ENCODE results near the gene KCNAB2.

Gene KCNAB2

DNA sequence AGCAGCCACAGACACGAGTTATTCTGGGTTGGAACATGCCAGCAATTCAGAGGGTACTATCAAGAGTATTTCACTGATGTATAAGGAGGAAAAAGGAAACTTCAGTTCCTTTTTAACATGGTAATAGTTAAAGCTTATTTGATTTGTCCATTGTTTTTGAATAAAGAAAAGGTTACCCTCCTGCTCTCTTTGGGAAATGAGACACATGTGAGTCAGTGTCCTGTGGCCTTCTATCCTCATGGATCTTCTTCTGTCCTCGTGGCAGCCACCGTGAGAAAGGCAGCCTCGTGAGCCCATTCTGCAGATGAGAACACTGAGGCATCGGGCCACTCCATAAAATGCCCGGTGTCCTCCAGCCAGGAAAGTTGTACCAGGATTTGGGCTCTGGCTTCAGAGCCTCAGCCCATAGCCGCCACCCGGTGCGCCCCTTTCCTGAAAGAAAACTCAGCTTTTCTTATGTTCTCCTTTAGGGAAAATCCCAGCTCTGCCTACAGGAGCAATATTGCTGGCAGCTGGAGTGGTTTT is 24.8 kb downstream of the KCNAB2 start:
- H3K36me3 ChIP-seq (ENCODE audit: control insufficient read depth, low read length): no peaks in the 10 kb centered on the region
- H3K9me2 ChIP-seq (replicated peaks; ENCODE audit: control insufficient read depth, low read length): no peaks in the 10 kb centered on the region
- no peaks in the 10 kb centered on the region for H3F3A ChIP-seq (ENCODE audit: control insufficient read depth, insufficient read depth)
- no peaks in the 10 kb centered on the region for H4K20me1 ChIP-seq (ENCODE audit: control insufficient read depth, insufficient read depth, low read depth, low read length)
- no peaks in the 10 kb centered on the region for H3K9me3 ChIP-seq (ENCODE audit: control insufficient read depth, insufficient read depth, low read length)
- H3K27me3 ChIP-seq (ENCODE audit: control insufficient read depth, low read length): no peaks in the 10 kb centered on the region
- no peaks in the 10 kb centered on the region for H3K4me1 ChIP-seq (ENCODE audit: control insufficient read depth, low read length)
- TF ChIP-seq EZH2phosphoT487 (IDR thresholded peaks at IDR 0.05; ENCODE audit: borderline replicate concordance, low read length): no peak
- no peak for TF ChIP-seq CTCF (IDR thresholded peaks at IDR 0.05; ENCODE audit: low read depth, low read length, poor library complexity, severe bottlenecking)
- no peak overlapping the region for H3K4me3 ChIP-seq (ENCODE audit: low read length)
- H3K27ac ChIP-seq (ENCODE audit: low read depth, low read length): no peak overlapping the region
- H3K4me2 ChIP-seq (ENCODE audit: low read length): no peak overlapping the region
- no peaks in the 10 kb centered on the region for H3K79me2 ChIP-seq (ENCODE audit: control insufficient read depth, low read length)

- TF ChIP-seq CTCF (IDR thresholded peaks at IDR 0.05; ENCODE audit: low read depth, low read length, poor library complexity, severe bottlenecking): no peak
- TF ChIP-seq EZH2phosphoT487 (IDR thresholded peaks at IDR 0.05; ENCODE audit: borderline replicate concordance, low read length): no peak
- Histone ChIP-seq H3K9me3 (ENCODE audit: control insufficient read depth, insufficient read depth, low read length) (no peaks in the 10 kb centered on the region), H3K4me2 (ENCODE audit: low read length) (no peak overlapping the region), H3K9me2 (replicated peaks; ENCODE audit: control insufficient read depth, low read length) (no peaks in the 10 kb centered on the region), H3F3A (ENCODE audit: control insufficient read depth, insufficient read depth) (no peaks in the 10 kb centered on the region), H3K27me3 (ENCODE audit: control insufficient read depth, low read length) (no peaks in the 10 kb centered on the region), H3K4me1 (ENCODE audit: control insufficient read depth, low read length) (no peaks in the 10 kb centered on the region), H3K27ac (ENCODE audit: low read depth, low read length) (no peak overlapping the region), H3K4me3 (ENCODE audit: low read length) (no peak overlapping the region), H4K20me1 (ENCODE audit: control insufficient read depth, insufficient read depth, low read depth, low read length) (no peaks in the 10 kb centered on the region), H3K79me2 (ENCODE audit: control insufficient read depth, low read length) (no peaks in the 10 kb centered on the region), H3K36me3 (ENCODE audit: control insufficient read depth, low read length) (no peaks in the 10 kb centered on the region)
These were observed 25.5 kb downstream of the KCNAB2 start for GRCh38 chr1:6071219-6071618.

GRCh38 chr1:6072774-6073479 is 27.2 kb downstream of the KCNAB2 start:
- H3K79me2 ChIP-seq (ENCODE audit: control insufficient read depth, low read length): no peaks in the 10 kb centered on the region
- no peaks in the 10 kb centered on the region for H4K20me1 ChIP-seq (ENCODE audit: control insufficient read depth, insufficient read depth, low read depth, low read length)
- H3K9me3 ChIP-seq (ENCODE audit: control insufficient read depth, insufficient read depth, low read length): no peaks in the 10 kb centered on the region
- no peaks in the 10 kb centered on the region for H3K9me2 ChIP-seq (replicated peaks; ENCODE audit: control insufficient read depth, low read length)
- no peaks in the 10 kb centered on the region for H3F3A ChIP-seq (ENCODE audit: control insufficient read depth, insufficient read depth)
- H3K4me1 ChIP-seq (ENCODE audit: control insufficient read depth, low read length): no peaks in the 10 kb centered on the region
- no peak overlapping the region for H3K27ac ChIP-seq (ENCODE audit: low read depth, low read length)
- H3K4me2 ChIP-seq (ENCODE audit: low read length): no peak overlapping the region
- H3K36me3 ChIP-seq (ENCODE audit: control insufficient read depth, low read length): no peaks in the 10 kb centered on the region
- H3K27me3 ChIP-seq (ENCODE audit: control insufficient read depth, low read length): no peaks in the 10 kb centered on the region
- H3K4me3 ChIP-seq (ENCODE audit: low read length): no peak overlapping the region
- no peak for TF ChIP-seq EZH2phosphoT487 (IDR thresholded peaks at IDR 0.05; ENCODE audit: borderline replicate concordance, low read length)
- no peak for TF ChIP-seq CTCF (IDR thresholded peaks at IDR 0.05; ENCODE audit: low read depth, low read length, poor library complexity, severe bottlenecking)
